ENCODE measurements around the gene CCDC78.
"Not testable (repeated sequence)": the region's sequence is repeated elsewhere in the genome, so short reads cannot be mapped to it uniquely, and the experiment has no call there.

CCDC78 gene

DNA sequence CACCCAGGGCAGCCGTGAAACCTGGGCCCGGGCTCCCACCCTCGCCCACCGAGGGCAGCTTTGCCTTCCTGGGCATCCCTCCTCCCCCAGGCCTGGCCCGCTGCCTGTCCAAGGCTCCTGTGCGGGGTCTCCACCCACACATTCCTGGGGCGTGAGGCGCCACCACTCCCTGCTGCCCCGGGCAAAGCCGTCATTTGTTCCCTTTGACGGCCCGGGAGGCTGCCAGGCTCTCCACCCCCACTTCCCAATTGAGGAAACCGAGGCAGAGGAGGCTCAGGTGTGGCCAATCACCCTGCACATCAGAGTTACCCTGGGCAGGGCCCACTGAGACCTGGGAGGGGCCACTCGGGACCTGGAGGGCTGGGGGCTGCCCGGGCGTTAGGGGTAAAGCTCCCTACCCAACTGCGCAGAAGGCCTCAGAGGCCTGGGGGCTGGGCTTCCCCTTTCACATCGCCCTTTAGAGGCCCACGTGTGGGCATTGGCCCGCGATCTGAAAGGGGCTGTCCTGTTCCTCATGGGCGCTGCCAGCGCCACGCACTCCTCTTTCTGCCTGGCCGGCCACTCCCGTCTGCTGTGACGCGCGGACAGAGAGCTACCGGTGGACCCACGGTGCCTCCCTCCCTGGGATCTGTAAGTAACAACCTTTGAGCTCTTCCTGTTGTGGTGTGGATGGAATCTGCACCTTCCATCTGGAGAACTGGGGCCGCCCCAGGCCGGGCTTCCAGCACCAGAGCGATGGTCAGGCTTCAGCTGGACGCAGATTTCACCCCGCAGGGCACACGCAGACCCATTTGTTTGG, 34.5 kb upstream of the CCDC78 start, which contains the start of gene MSLN:
TSS of gene MSLN (plus strand) at position 190 of the 799 bp plus-strand sequence. CDS start 1,947 bp downstream, outside the sequence.
- no peak for DNase-seq

DNA sequence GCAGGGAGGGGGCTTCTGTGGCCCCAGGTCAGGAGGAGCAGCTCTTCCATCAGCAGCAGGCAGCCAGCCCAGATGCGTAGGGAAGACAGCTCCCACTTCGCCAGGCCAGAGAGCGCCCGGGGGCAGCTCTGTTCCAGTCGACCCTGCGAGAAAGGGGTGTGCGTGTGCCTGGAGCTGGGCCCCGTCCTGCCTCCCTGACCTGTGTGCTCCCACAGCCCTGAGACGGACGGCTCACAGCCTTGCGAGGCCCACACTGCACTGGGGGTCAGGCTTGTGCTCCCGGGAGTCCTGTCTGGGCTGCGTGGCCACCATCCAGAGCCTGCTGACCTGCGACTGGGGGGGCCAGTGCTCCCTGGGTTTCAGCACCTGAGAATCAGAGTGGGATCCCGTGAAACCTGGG, 33.8 kb upstream of the CCDC78 start:
- DNase-seq, result no peak

DNA sequence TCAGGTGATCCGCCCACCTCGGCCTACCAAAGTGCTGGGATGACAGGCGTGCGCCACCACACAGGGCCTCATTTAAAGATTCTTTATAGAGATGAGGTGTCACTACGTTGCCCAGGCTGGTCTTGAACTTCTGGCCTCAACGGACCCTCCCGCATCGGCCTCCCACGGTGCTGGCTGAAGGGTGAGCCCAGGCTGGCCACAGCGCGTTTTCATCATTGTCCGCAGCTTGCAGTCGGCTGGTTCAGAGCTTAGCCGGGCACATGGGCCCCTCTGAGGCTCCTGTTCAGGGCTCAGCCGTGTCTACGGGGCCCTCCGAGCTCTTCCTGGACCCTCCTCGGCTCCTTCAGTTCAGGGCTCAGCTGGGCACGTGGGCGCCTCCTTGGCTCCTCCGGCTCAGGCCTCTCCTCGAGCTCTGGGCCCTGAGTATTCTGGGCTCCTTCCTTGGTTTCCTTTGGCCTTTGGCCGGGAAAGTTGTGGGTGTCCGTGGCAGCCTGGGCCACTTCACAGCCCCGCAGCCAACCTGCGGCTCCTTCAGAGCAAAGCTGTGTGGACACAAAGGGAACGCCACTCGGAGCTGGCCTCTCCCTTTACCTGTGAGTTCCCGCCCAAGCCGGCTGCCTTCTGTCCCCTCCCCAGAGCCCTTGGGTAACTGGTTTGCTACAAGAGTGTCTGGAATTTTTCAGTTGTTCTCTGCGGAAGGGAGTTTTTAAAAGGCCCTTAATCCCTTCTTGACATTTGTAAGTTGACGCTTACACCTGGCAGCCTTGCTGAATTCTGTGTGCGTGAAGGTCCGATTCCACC, 33.1 kb upstream of the CCDC78 start:
- DNase-seq, result no peak

DNA sequence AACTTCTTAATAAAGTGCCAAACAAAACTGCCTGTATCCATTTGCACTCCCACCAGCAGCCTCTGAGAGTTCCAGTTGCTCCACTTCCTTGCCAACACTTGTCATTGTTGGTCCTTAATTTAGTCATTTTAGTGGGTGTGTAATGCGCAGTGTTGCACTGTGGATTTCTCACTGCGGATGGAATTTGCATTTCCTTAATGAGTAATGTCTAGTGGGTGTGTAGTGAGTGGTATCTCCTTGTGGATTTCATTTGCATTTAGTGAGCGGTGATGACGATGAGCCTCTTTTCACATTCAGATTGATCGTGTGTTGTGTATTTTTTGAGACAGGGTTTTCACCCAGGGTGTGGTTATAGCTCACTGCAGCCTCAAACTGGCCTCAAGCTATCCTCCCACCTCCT, 30.2 kb upstream of the CCDC78 start:
- DNase-seq, result no peak

DNA sequence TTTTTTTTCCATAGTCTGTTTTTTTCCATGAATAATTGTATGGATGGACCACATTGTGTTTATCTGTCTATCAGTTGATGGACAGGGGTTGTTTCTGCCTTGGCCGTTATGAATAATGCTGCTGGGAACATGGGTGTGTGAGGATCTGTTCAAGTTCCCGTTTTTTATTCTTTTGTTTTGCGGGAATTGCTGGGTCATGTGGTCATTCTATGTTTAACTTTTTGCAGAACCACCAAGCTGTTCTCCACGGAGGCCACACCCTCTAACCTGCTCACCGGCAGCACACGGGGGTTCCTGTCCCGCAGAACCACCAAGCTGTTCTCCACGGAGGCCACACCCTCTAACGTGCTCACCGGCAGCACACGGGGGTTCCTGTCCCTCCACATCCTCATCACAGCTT, 28.4 kb upstream of the CCDC78 start:
- DNase-seq, result no peak

DNA sequence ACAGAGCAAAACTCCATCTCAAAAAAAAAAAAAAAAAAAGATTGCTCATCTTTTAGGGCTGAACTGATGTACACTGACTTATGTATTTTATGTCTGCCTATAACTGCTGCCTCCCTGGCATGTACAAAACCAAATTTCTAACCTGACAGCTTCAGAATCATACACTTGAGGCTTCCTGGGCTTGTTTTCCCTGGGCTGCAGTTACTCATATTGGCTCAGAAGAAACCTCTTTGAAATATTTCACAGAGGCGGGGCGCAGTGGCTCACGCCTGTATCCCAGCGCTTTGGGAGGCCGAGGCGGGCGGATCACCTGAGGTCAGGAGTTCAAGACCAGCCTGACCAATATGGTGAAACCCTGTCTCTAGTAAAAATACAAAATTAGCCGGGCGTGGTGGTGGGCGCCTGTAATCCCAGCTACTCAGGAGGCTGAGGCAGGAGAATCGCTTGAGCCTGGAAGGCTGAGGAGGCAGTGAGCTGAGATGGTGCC, 27.9 kb upstream of the CCDC78 start:
- not testable (repeated sequence) for DNase-seq

DNA sequence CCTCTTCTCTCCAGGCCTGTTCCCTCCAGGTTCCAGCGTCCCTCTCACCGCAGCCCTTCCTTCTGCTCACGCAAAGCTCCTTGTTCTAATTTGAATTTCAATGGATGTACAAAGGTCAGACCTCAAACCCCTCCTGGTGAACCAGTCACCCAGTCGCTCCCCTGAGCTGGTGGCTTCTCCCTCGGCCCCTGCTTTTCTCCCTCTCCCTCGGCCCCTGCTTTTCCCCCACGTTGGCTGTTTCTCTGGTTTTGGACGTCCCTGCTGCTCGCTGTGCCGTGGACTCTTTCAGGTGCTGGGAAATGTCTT, 25.7 kb upstream of the CCDC78 start:
- no peak for DNase-seq

DNA sequence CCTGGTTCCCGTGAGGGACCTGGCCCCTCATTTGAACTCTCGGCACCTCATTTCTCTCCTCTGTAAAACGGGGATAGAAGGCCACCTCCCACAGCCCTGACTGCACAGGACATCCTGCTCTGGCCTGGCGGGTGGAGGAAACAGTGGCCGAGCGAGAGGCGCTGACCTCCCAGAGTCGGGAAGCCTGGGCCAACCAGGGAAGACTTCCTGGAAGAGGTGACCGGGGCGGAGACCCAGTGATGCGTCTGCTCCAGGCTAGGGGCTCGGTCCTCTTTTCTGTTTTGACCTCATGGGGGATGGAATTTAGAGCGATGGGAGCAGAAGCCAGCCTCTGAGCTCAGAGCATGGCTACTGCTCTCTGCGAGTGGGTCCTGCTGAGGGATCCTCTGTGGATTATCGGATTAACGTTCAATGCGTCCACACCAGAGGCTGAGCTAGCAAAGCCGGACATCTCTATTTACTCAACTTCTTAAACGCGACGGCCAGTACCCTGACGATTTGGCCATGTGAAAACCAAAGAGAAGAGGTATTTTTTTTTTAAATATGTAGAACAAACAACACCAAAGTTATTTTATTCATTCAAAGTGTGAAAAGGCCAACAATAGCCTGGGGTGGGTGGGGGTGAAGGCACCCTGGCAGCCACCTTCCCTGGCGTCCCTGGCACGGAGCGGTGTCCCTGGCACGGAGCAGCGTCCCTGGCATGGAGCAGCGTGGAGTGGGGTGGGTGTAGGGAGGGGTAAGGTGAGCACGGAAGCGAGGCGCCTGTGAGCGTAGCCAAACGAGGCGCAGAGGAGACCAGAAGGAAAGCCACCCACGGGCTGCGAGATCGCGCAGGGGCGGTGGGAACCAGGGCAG, 25.1 kb upstream of the CCDC78 start:
- peak; percentile 77 for DNase-seq

DNA sequence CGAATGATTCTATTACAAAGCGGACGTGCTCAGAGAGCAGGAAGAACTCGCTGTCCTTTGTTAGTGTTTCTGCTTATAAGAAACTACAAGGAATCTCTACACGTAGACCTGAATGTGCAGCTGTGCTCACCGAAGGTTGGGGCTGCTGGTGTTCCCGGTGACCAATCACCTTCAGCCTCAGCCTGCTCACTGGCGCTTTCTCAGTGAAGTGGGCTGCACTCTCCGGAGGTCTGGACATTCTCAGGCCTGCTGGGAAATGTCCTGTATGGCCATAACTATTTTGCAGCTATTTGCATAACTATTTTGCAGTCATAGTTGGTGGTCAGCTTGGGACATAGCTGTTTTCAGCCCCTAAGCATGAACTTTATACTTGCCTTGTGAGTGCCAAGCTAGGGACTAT, 24.2 kb upstream of the CCDC78 start:
- DNase-seq, result no peak

DNA sequence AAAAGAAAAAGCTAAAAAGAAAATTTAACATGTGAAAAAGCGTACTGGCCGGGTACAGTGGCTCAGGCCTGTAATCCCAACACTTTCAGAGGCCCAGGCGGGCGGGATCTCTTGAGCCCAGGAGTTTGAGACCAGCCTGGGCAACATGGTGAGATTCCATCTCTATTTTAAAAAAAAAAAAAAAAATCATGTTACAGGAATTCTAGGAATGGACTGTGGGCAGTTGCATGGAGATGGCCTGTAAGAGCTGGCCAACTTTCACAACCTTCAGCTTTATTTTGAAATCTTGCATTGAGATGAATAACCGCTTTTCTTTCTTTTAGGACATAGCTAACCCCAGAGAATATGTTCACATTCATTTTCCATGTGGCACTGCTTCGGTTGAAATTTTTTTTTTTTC, 22.8 kb upstream of the CCDC78 start:
- no peak for DNase-seq

DNA sequence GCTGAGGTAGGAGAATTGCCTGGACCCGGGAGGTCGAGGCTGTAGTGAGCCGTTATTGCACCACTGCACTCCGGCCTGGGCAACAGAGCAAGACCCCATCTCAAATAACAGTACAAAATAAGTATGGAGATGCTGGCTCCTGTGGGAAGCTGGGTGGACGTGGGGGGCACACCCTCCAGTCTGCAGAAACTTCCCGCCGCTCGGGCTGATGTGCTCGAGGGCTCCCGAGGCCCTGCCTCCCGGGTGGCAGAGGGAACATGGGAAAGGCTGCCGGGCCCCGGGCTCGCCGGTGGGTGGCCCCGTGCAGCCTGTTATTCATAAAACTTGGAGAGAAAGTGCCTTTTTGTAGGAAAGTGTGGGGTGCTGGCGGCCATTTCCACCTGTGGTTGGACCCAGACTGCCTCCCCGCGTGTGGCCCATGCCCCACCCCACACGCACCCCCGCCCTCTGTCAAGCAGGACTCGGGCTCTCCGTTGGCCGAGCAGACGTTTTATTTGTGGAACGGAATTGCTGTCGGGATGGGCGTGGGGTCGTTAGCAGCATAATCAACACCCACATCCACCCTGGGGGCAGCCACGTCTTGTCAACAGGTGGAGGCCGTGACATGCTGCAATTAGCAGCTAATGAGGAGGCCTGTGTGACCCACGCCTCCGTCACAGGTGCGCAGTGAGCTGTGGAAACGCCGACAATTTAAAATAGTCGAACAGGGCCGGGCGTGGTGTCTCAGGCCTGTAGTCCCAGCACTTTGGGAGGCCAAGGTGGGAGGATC, 21.9 kb upstream of the CCDC78 start:
- no peak for DNase-seq

DNA sequence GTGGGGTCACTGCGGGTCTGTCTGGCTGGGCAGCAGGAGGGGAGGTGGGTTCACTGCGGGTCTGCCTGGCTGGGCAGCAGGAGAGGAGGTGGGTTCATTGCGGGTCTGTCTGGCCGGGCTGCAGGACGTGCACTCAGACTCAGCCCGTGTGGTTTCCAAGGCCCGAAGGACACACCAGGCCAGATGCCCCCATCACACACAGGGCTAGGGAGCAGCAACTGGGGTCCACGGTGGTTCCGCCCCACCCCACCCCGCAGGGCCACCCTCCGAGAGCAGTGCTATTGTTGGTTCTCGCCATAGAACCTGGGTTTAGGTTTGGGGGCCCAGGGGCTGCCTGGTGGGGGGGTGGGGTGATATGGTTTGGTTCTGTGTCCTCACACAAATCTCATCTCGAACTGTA, 20.4 kb upstream of the CCDC78 start:
- no peak for DNase-seq

DNA sequence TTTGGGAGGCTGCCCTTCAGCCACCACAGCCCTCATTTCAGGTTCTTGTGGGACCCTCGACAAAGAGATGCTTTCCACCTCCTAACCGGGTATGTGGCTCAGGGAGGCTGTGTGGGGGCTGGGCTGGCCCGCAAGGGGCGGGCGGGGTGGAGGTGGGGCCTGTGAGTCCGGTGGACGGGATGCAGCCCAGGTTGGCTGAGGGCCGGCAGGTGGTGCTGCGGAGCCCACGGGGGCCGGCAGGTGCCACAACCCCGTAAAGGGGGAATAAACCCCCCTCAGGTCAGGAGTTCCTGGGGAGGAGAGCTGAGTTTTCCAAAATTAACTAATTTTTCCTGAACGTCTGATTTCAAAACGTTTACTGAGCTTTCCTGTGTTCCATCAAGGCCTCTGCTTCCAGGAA, 19.5 kb upstream of the CCDC78 start:
- DNase-seq, result peak; percentile 67

DNA sequence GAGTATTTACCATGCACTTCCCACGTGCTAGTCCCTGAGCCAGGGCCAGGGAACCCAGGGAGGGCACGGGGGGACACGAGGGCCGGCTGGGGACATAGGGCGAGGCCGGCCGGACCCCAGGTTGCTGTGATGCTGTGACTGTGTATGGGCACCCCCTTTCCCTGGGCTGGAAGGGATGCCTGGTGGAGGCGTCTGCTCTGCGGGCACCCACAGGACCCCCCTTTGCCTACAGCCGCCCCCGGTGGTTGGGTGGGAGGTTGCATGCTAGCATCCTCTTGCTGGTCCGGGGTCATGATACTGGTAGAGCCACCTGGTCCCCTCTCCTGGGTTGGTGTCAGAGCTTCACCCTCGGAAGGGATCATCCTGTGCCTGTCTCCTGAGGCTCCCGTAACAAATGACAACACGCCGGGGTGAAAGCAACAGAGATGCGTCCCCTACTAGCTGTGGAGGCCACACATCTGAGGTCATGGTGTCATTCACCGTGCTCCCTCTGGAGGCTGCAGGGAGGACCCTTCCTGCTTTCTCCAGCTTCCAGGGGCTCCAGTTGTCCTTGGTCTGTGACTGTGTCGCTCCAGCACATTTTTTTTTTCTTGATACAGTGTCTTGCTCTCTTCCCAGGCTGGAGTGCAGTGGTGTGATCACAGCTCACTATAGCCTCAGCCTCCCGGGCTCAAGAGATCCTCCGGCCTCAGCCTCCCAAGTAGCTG, 17.7 kb upstream of the CCDC78 start:
- DNase-seq, result peak; percentile 35

DNA sequence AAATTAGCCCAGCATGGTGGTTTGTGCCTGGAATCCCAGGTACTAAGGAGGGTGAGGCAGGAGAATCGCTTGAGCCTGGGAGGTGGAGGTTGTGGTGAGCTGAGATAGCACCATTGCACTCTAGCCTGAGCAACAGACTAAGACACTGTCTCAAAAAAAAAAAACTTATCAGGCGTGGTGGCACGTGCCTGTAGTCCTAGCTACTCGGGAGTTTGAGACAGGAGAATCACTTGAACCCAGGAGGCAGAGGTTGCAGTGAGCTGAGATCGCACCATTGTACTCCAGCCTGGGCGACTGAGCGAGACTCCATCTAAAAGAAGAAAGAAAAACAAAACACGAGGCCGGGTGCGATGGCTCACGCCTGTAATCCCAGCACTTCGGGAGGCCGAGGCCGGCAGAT, 16.7 kb upstream of the CCDC78 start:
- not testable (repeated sequence) for DNase-seq

DNA sequence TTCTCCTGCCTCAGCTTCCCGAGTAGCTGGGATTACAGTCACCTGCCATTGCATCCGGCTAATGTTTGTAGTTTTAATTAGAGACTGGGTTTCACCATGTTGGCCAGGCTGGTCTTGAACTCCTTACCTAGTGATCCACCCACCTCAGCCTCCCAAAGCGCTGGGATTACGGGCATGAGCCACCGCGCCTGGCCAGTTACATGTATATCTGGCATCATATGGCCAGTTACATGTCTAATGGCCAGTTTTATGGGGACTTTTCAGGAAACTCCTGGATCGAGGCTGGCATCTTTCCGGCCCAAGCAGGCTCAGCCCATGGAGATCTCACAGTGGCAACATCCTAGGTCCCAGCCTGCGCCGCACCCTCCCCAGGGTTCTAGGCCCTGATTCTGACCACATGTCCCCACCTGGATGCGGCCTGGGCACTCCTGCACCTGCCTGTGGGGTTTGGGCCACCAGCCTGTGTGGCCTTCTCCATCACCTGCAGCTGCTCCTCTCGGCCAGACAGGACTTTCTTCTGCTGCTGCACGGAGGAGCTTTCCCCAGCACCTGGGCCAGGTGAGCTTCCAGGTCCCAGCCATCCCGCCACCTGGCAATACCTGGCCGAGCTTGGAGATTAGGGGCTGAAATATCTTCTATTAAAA, 15.9 kb upstream of the CCDC78 start:
- no peak for DNase-seq

DNA sequence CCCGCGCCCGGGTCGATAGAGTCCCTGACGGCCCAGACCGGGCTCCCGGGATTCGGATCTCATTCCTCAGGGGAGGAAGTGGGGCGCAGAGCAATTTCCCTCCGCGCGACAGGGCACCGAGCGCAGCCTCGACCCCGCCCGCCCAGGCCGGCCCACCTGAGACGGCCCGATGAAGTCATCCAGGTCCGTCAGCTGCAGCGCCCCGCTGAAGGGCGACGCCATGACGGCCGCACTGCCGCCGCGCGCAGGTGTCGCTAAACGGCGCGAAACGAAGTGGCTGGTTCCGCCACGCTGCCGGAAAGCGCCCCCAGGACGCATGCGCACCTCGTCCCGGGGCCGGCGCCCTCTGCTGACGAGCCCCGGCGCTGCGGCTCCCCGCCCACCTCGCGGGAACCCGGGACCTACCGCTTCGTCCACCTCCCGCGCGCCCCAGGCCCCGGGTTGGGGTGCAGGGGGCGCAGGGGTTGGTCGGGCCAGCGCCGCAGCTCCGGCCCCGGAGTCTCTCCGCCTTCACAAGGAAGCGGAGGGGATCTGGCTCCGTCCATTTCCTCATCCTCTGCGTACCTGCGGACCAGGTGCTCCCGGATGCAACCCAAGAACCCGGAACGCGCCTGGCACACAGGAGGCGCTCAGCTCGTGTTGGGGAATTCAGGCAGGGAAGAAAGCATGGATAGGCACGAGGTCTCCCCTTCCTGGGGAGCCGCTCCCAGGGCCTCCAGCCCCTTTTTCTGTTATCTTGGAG, 14.7 kb upstream of the CCDC78 start, which contains the start of gene CIAO3:
TSS of gene CIAO3 (minus strand) at position 234 of the 742 bp plus-strand sequence. CDS start at position 222, 12 bp downstream.
- DNase-seq, result peak; percentile 92

DNA sequence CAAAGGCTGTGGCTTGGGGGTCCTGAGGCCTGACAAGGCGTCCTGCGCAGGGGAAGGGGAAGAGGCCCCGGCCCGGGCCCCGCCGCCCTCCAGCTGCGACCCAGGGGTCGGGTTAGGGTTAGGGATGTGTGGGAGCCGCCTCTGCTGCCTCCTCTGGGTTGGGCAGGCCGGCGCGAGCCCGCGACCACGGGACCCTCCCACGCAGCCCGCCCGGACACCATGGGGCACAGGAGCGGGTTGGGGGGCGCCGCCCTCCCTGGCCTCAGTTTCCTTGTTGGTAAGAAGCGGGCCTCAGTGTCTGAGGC, 14.2 kb upstream of the CCDC78 start:
- no peak for DNase-seq

DNA sequence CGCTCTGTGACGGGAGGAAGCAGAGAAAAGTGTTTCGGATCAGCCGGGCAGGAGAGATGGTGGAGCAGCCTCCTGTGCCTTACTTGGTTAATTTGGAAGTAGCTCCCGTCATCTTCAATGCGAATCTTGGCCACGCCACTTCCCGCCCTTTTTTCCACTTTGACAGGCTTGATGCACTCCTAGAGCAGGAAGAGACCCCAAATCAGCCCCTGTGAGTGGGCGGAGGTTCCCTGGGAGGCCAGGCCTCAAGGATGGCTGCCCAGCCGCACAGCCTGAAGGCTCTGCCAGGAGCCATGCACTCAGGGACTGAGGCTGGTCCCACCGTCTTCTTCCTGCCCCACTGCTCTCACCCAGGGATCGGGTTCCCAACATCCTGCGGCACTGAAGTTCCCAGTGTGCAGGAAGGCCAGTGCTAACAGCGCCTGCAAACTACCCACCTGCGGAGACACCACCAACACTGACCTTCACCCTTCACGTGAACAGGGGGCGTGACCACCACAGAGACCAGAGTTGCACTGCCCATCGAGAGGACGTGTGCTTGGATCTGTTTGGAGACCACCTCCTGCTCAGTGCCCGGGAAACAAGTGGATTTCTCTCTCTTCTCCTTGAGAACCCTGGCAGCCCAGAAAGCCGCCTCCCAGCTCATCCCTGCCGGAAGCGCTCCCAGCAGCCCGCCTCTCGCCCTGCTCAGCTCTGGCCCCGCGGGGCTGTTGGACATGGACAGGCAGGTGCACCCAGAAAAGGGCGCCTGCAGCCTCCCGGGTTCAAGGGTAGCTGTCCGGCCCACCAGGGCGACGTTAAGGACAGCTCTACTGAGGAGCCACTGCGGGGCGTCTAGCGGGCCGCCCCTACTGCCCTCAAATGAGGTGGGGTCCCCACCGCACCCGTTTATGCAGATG, 13.6 kb upstream of the CCDC78 start:
- no peak for DNase-seq

All from NCI-H82 (cell line).